NCI-H187 (cell line): ENCODE results near the gene FLVCR2.

Experiments
- DNase-seq, 2 experiments: peaks; one replicate each; lab custom pipeline; 2025; lab: John Stamatoyannopoulos, UW

FLVCR2 gene

GRCh38 chr14:75558440-75558839 is 20.0 kb upstream of the FLVCR2 start:
- DNase-seq: no peak

- no peak for DNase-seq
Measured at GRCh38 chr14:75559045-75559444, 19.4 kb upstream of the FLVCR2 start.

- DNase-seq: no peak
Measured at GRCh38 chr14:75559451-75560222, 18.8 kb upstream of the FLVCR2 start.

GRCh38 chr14:75561013-75561432 is 17.4 kb upstream of the FLVCR2 start:
- DNase-seq: peak; percentile 66 to 78

GRCh38 chr14:75562089-75562488 is 16.3 kb upstream of the FLVCR2 start:
- DNase-seq: no peak

- no peak for DNase-seq
Measured at GRCh38 chr14:75562489-75562888, 15.9 kb upstream of the FLVCR2 start.

- DNase-seq: no peak
Measured at GRCh38 chr14:75563931-75564330, 14.5 kb upstream of the FLVCR2 start.

GRCh38 chr14:75565056-75565455 is 13.4 kb upstream of the FLVCR2 start:
- DNase-seq: no peak

GRCh38 chr14:75566321-75566720 is 12.1 kb upstream of the FLVCR2 start:
- no peak for DNase-seq

- no peak for DNase-seq
Measured at GRCh38 chr14:75566752-75567151, 11.7 kb upstream of the FLVCR2 start.

- no peak for DNase-seq
Measured at GRCh38 chr14:75568140-75568539, 10.3 kb upstream of the FLVCR2 start.

GRCh38 chr14:75568791-75569190 is 9.6 kb upstream of the FLVCR2 start:
- DNase-seq: no peak

- no peak for DNase-seq
Measured at GRCh38 chr14:75570797-75571196, 7.6 kb upstream of the FLVCR2 start.

- DNase-seq: no peak
Measured at GRCh38 chr14:75572104-75572503, 6.3 kb upstream of the FLVCR2 start.

- no peak for DNase-seq
Measured at GRCh38 chr14:75577090-75577489, 1.3 kb upstream of the FLVCR2 start.

GRCh38 chr14:75577729-75578101 is 705 bp upstream of the FLVCR2 start:
- peak; percentile 31 to 58 for DNase-seq

GRCh38 chr14:75578786-75579337 is 442 bp downstream of the FLVCR2 start:
- no peak for DNase-seq

GRCh38 chr14:75579338-75579864 is 981 bp downstream of the FLVCR2 start:
- no peak for DNase-seq

GRCh38 chr14:75579882-75580281 is 1.5 kb downstream of the FLVCR2 start:
- DNase-seq: no peak

GRCh38 chr14:75587388-75587787 is 9.0 kb downstream of the FLVCR2 start:
- DNase-seq: no peak

- no peak for DNase-seq
Measured at GRCh38 chr14:75589931-75590330, 11.5 kb downstream of the FLVCR2 start.

- DNase-seq: no peak
Measured at GRCh38 chr14:75591331-75591946, 13.0 kb downstream of the FLVCR2 start.

- DNase-seq: no peak
Measured at GRCh38 chr14:75591987-75592575, 13.7 kb downstream of the FLVCR2 start.
